Measurements from ENCODE around the gene SLC25A11.

SLC25A11 gene

GRCh38 chr17:4966844-4967538, 27.1 kb upstream of the SLC25A11 start:
- DNase-seq: peak; percentile 98

- DNase-seq: no peak
Observed at GRCh38 chr17:4965311-4965986, 25.6 kb upstream of the SLC25A11 start.

GRCh38 chr17:4960279-4960922, 20.6 kb upstream of the SLC25A11 start:
- DNase-seq: no peak

GRCh38 chr17:4959261-4959965, 19.6 kb upstream of the SLC25A11 start:
- DNase-seq: no peak

GRCh38 chr17:4958102-4958501, 18.3 kb upstream of the SLC25A11 start:
- DNase-seq: no peak

GRCh38 chr17:4956493-4957061, 16.7 kb upstream of the SLC25A11 start:
- DNase-seq: no peak

- no peak for DNase-seq
Observed at GRCh38 chr17:4955091-4955490, 15.2 kb upstream of the SLC25A11 start.

- no peak for DNase-seq
Observed at GRCh38 chr17:4953451-4953961, 13.7 kb upstream of the SLC25A11 start.

GRCh38 chr17:4951486-4951885, 11.6 kb upstream of the SLC25A11 start:
- DNase-seq: no peak

GRCh38 chr17:4950746-4951204, 10.9 kb upstream of the SLC25A11 start, which contains the start of gene ENO3:
ENO3 (plus strand) TSS chr17:4951119; CDS start chr17:4951830, 711 bp downstream.
- peak; percentile 64 for DNase-seq

GRCh38 chr17:4950075-4950745, 10.4 kb upstream of the SLC25A11 start:
- peak; percentile 71 for DNase-seq

- peak; percentile 88 for DNase-seq
Observed at GRCh38 chr17:4949321-4950074, 9.7 kb upstream of the SLC25A11 start.

- DNase-seq: peak; percentile 93
Observed at GRCh38 chr17:4948931-4949320, 9.1 kb upstream of the SLC25A11 start.

GRCh38 chr17:4948166-4948930, 8.5 kb upstream of the SLC25A11 start, which contains the start of gene PFN1:
PFN1 (minus strand) TSS chr17:4948530; CDS start chr17:4948394, 136 bp downstream.
- DNase-seq: peak; percentile 91

GRCh38 chr17:4947411-4948165, 7.7 kb upstream of the SLC25A11 start:
- DNase-seq: peak; percentile 65

GRCh38 chr17:4947010-4947410, 7.2 kb upstream of the SLC25A11 start:
- peak; percentile 47 for DNase-seq

GRCh38 chr17:4946312-4946976, 6.6 kb upstream of the SLC25A11 start:
- DNase-seq: no peak

- DNase-seq: no peak
Observed at GRCh38 chr17:4945944-4946280, 6.1 kb upstream of the SLC25A11 start.
